Hepatocyte (in vitro differentiated cells): ENCODE data around the gene EFNA2. TPM values are rescaled to one million over a fixed set of nuclear protein-coding genes. Genes with fewer than 3 reads are reported as not detected.

Experiments
- DNase-seq: peaks from one replicate; pipeline ENCODE4 v3.0.0-alpha.2; 2016; ENCODE audit warnings: low spot score
- H2AFZ ChIP-seq: fragments of 200-600 bp; sonication (generic); 2 replicates; pipeline ENCODE4 v1.6.0; 2016; ENCODE audit warnings: antibody characterized with exemption, mild to moderate bottlenecking
- H3K27ac ChIP-seq: fragments of 200-600 bp; sonication (generic); 2 replicates; pipeline ENCODE4 v1.5.1; 2016; ENCODE audit warnings: mild to moderate bottlenecking
- H3K27me3 ChIP-seq: fragments of 200-600 bp; sonication (generic); 2 replicates; pipeline ENCODE4 v1.6.1; 2016
- H3K36me3 ChIP-seq: fragments of 200-600 bp; sonication (generic); replicated peaks from 2 replicates; pipeline ENCODE4 v1.5.1; 2016; ENCODE audit warnings: low read depth; ENCODE audit not compliant: insufficient read depth
- H3K4me1 ChIP-seq: fragments of 200-600 bp; sonication (generic); 2 replicates; pipeline ENCODE4 v1.5.1; 2016; ENCODE audit warnings: mild to moderate bottlenecking, moderate library complexity; ENCODE audit not compliant: insufficient read depth
- H3K4me2 ChIP-seq: fragments of 200-600 bp; sonication (generic); 2 replicates; pipeline ENCODE4 v1.6.0; 2016
- H3K4me3 ChIP-seq: fragments of 200-600 bp; sonication (generic); 2 replicates; pipeline ENCODE4 v1.5.1; 2016; ENCODE audit warnings: mild to moderate bottlenecking
- H3K79me2 ChIP-seq: fragments of 200-600 bp; sonication (generic); 2 replicates; pipeline ENCODE4 v1.6.0; 2017; ENCODE audit warnings: mild to moderate bottlenecking
- H3K9me2 ChIP-seq: fragments of 200-600 bp; sonication (generic); replicated peaks from 2 replicates; pipeline ENCODE4 v1.6.0; 2017; ENCODE audit warnings: mild to moderate bottlenecking; ENCODE audit not compliant: insufficient read depth
- H3K9me3 ChIP-seq: fragments of 200-600 bp; sonication (generic); 2 replicates; pipeline ENCODE4 v1.5.1; 2016; ENCODE audit warnings: low read depth, mild to moderate bottlenecking
- H4K20me1 ChIP-seq: fragments of 200-600 bp; sonication (generic); 2 replicates; pipeline ENCODE4 v1.6.0; 2016; ENCODE audit warnings: mild to moderate bottlenecking; ENCODE audit not compliant: insufficient read depth, poor library complexity, severe bottlenecking
- CTCF ChIP-seq: fragments of 200-600 bp; sonication (generic); IDR thresholded peaks from 2 replicates; pipeline ENCODE4 v1.5.1; 2016; ENCODE audit warnings: antibody characterized with exemption, mild to moderate bottlenecking; ENCODE audit not compliant: poor library complexity
- EZH2 ChIP-seq: fragments of 200-600 bp; sonication (generic); IDR thresholded peaks from 2 replicates; pipeline ENCODE4 v1.6.1; 2016; ENCODE audit warnings: antibody characterized with exemption, mild to moderate bottlenecking, borderline replicate concordance
- EZH2phosphoT487 ChIP-seq: fragments of 200-600 bp; sonication (generic); IDR thresholded peaks from one replicate; pipeline ENCODE4 v1.6.1; 2018; ENCODE audit warnings: antibody characterized with exemption, mild to moderate bottlenecking, low read depth, moderate library complexity; ENCODE audit not compliant: unreplicated experiment, severe bottlenecking
- WGBS: methylation state at CpG from one replicate; pipeline ENCODE4 v1.1.6; 2016; ENCODE audit warnings: low lambda C conversion rate; ENCODE audit errors: missing lambda C conversion rate; 5-methylcytosine and 5-hydroxymethylcytosine counted together
- polyA plus RNA-seq: library from polyadenylated mRNA; unstranded; fragments of >200 nt; fragmentation: Nextera tagmentation; extraction: Ambion mirVana; gene quantifications from 2 replicates; pipeline ENCODE4 v1.2.1, GENCODE V29; 2016
- total RNA-seq: library from RNA; depleted of rRNA; stranded (reverse); fragments of >200 nt; gene quantifications from 2 replicates; pipeline ENCODE4 v1.2.3, GENCODE V29; 2014

Gene EFNA2
- total and polyA plus RNA-seq, 2 experiments from 2014 or later, result 1.3 to 14.2 TPM

- WGBS, result 97% methylated on average over 15 of the region's 15 CpGs
- H4K20me1 ChIP-seq, result peaks cover 25% of the 10 kb centered on the region
- H3K27ac ChIP-seq, result no peak overlapping the region
- H3K4me3 ChIP-seq, result no peak overlapping the region
- TF ChIP-seq CTCF (no peak), EZH2phosphoT487 (no peak), EZH2 (no peak)
- H3K9me2 ChIP-seq, result no peaks in the 10 kb centered on the region
- H3K27me3 ChIP-seq, result no peaks in the 10 kb centered on the region
- peaks cover 25% of the 10 kb centered on the region for H3K4me1 ChIP-seq
- H3K9me3 ChIP-seq, result no peaks in the 10 kb centered on the region
- no peak overlapping the region for H2AFZ ChIP-seq
- no peak overlapping the region for H3K4me2 ChIP-seq
- no peak for DNase-seq
- H3K79me2 ChIP-seq, result peaks cover 42% of the 10 kb centered on the region
- peaks cover 5% of the 10 kb centered on the region for H3K36me3 ChIP-seq
Observed at GRCh38 chr19:1277061-1277460, 8.6 kb upstream of the EFNA2 start.

- 88% methylated on average over 12 of the region's 12 CpGs for WGBS
- Histone ChIP-seq H3K36me3 (peaks cover 5% of the 10 kb centered on the region), H3K9me3 (no peaks in the 10 kb centered on the region), H3K4me2 (no peak overlapping the region), H3K27me3 (no peaks in the 10 kb centered on the region), H3K9me2 (no peaks in the 10 kb centered on the region), H3K27ac (no peak overlapping the region), H4K20me1 (peaks cover 17% of the 10 kb centered on the region), H2AFZ (no peak overlapping the region), H3K4me3 (no peak overlapping the region), H3K4me1 (peaks cover 25% of the 10 kb centered on the region), H3K79me2 (peaks cover 32% of the 10 kb centered on the region)
- no peak for DNase-seq
- no peak for TF ChIP-seq EZH2
- no peak for TF ChIP-seq EZH2phosphoT487
- no peak for TF ChIP-seq CTCF
Observed at GRCh38 chr19:1278074-1278473, 7.6 kb upstream of the EFNA2 start.

- Histone ChIP-seq H3K9me3 (no peaks in the 10 kb centered on the region), H3K27ac (no peak overlapping the region), H3K36me3 (peaks cover 1% of the 10 kb centered on the region), H2AFZ (no peak overlapping the region), H3K4me2 (no peak overlapping the region), H3K9me2 (no peaks in the 10 kb centered on the region), H3K79me2 (peaks cover 23% of the 10 kb centered on the region), H3K27me3 (no peaks in the 10 kb centered on the region), H3K4me3 (no peak overlapping the region), H3K4me1 (peaks cover 22% of the 10 kb centered on the region), H4K20me1 (peaks cover 9% of the 10 kb centered on the region)
- 96% methylated on average over 21 of the region's 25 CpGs for WGBS
- no peak for TF ChIP-seq EZH2phosphoT487
- TF ChIP-seq EZH2, result no peak
- no peak for TF ChIP-seq CTCF
- no peak for DNase-seq
Observed at GRCh38 chr19:1278713-1279660, 6.7 kb upstream of the EFNA2 start.
